ENCODE data around the gene POLD1. TPM values are rescaled to one million over a fixed set of nuclear protein-coding genes. Genes with fewer than 3 reads are reported as not detected.

Gene POLD1
- total RNA-seq, 1 donor from 2014 or later: 171 TPM

DNA sequence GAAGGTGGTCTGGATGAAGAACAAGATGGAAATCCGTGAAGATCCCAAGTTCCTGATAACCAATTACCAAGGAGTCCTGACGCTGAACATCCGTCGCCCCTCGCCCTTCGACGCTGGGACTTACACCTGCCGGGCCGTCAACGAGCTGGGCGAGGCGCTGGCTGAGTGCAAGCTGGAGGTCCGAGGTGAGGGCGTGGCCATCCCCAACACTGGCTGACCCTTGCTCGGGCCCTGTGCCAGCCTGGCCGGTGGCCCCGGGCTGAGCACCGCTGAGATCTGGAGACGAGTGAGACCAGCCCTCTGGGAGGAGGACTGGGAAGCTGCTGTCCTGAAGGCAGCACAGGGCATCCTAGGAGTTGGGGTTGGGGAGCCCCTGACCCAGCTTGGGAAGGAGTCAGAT is 80.2 kb downstream of the POLD1 start:
- Mint-ChIP-seq H3K9me3 (no peaks in the 10 kb centered on the region), H3K4me1 (ENCODE audit: low read depth) (peaks cover 8% of the 10 kb centered on the region), H3K4me3 (no peak overlapping the region), H3K36me3 (ENCODE audit: low read depth) (no peaks in the 10 kb centered on the region), H3K27ac (no peak overlapping the region), H3K27me3 (ENCODE audit: insufficient read depth) (peaks cover 2% of the 10 kb centered on the region)
- no peak for DNase-seq (ENCODE audit: low spot score)
- intact Hi-C loops (cut with micrococcal nuclease): loop anchor here (5.0 kb wide), 1 partner anchor 212 kb away; no protein-coding TSS in a partner anchor

- peaks cover 2% of the 10 kb centered on the region for H3K27me3 Mint-ChIP-seq (ENCODE audit: insufficient read depth)
- DNase-seq (ENCODE audit: low spot score): no peak
- H3K36me3 Mint-ChIP-seq (ENCODE audit: low read depth): no peaks in the 10 kb centered on the region
- H3K4me1 Mint-ChIP-seq (ENCODE audit: low read depth): peaks cover 8% of the 10 kb centered on the region
- no peak overlapping the region for H3K27ac Mint-ChIP-seq
- intact Hi-C loops (cut with micrococcal nuclease): loop anchor here (5.0 kb wide), 1 partner anchor 213 kb away; no protein-coding TSS in a partner anchor
- H3K4me3 Mint-ChIP-seq: no peak overlapping the region
- no peaks in the 10 kb centered on the region for H3K9me3 Mint-ChIP-seq
These were observed 80.9 kb downstream of the POLD1 start for GRCh38 chr19:50465000-50465399.

DNA sequence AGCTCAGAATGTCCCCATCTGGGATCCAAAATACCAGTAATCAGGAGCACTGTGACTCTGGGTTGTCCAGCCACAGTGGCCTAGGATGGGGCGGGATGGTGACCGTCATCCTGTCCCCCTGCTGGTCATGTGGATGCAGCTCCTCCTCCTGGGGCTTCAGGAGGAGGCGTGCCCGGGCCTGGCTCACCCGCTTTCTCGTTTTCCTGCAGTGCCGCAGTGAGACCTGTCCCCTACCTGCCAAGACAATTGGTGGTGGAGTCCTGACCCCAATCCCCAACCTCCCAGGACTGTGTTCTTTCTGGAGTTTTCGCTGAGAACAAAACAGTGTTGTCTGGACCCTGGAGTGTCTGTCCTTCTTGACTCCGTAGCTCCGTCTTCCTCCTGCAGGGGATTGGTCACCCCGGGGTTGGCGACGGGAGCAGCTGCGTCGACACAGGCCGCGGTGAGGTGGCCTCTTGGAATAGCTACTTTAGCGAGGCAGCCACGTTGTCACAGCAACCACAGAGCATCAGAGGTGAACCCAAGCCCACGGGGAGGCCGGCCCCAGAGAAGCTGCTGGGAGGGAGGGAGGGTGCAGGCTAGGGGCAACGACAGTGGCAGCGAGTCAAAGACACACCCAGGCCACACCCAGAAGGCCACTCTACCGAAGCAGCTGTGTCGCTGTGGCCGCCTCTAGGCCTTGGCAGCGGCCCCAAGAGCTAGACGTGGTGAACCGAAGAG is 82.0 kb downstream of the POLD1 start:
- Mint-ChIP-seq H3K4me1 (ENCODE audit: low read depth) (peaks cover 6% of the 10 kb centered on the region), H3K27ac (no peak overlapping the region), H3K4me3 (no peak overlapping the region), H3K36me3 (ENCODE audit: low read depth) (no peaks in the 10 kb centered on the region), H3K9me3 (no peaks in the 10 kb centered on the region), H3K27me3 (ENCODE audit: insufficient read depth) (peaks cover 2% of the 10 kb centered on the region)
- DNase-seq (ENCODE audit: low spot score): no peak
- intact Hi-C loops (cut with micrococcal nuclease): no loop called here

DNA sequence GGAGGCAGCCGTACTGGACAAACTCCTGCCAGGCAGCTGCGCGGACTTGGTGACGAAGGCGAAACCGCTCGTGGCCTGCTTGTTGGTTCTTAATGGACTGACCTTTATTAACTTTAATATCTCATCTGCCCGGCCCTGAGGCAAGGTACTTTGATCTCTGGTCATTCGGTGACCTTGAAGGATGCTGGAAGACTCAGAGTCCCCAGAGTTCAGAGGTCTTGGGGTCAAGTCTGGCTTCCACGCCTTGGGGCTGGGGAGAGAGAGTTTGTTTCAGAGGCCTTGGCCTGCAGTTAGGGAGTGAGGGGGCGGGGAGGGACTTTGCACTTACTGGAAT is 82.5 kb downstream of the POLD1 start:
- no peak for DNase-seq (ENCODE audit: low spot score)
- Mint-ChIP-seq H3K9me3 (no peaks in the 10 kb centered on the region), H3K36me3 (ENCODE audit: low read depth) (no peaks in the 10 kb centered on the region), H3K4me3 (no peak overlapping the region), H3K4me1 (ENCODE audit: low read depth) (peaks cover under 1% of the 10 kb centered on the region), H3K27ac (no peak overlapping the region), H3K27me3 (ENCODE audit: insufficient read depth) (peaks cover 2% of the 10 kb centered on the region)
- intact Hi-C loops (cut with micrococcal nuclease): no loop called here

GRCh38 chr19:50467566-50467965 is 83.4 kb downstream of the POLD1 start:
- intact Hi-C loops (cut with micrococcal nuclease): no loop called here
- no peaks in the 10 kb centered on the region for H3K4me1 Mint-ChIP-seq (ENCODE audit: low read depth)
- no peak for DNase-seq (ENCODE audit: low spot score)
- H3K27ac Mint-ChIP-seq: no peak overlapping the region
- H3K27me3 Mint-ChIP-seq (ENCODE audit: insufficient read depth): peaks cover 2% of the 10 kb centered on the region
- H3K36me3 Mint-ChIP-seq (ENCODE audit: low read depth): no peaks in the 10 kb centered on the region
- H3K9me3 Mint-ChIP-seq: no peaks in the 10 kb centered on the region
- no peak overlapping the region for H3K4me3 Mint-ChIP-seq

Other genes starting within 250 kb of the POLD1 start
- gene IZUMO2, start 221.1 kb upstream of the POLD1 start, total RNA-seq: not detected in 2 replicates
- not detected in 2 replicates for gene MYH14, start 180.7 kb upstream of the POLD1 start, total RNA-seq
- gene KCNC3, start 55.0 kb upstream of the POLD1 start, total RNA-seq: 23.7 and 24.0 TPM in 2 replicates
- 15.8 and 16.4 TPM in 2 replicates for gene NAPSA, start 18.7 kb upstream of the POLD1 start, total RNA-seq
- 84.3 and 84.8 TPM in 2 replicates for gene NR1H2, start 7.9 kb upstream of the POLD1 start, total RNA-seq
- 1.3 TPM in 2 replicates for gene SPIB, start 34.6 kb downstream of the POLD1 start, total RNA-seq
- gene MYBPC2, start 48.5 kb downstream of the POLD1 start, total RNA-seq: 0.22 and 0.47 TPM in 2 replicates
- gene EMC10, start 92.2 kb downstream of the POLD1 start, total RNA-seq: 90.0 and 95.4 TPM in 2 replicates
- gene GARIN5A, start 92.5 kb downstream of the POLD1 start, total RNA-seq: 0.39 and 0.88 TPM in 2 replicates
- 38.5 and 41.7 TPM in 2 replicates for gene JOSD2, start 126.8 kb downstream of the POLD1 start, total RNA-seq
- not detected in 2 replicates for gene ASPDH, start 129.6 kb downstream of the POLD1 start, total RNA-seq
- 0.05 and 0.15 TPM in 2 replicates for gene LRRC4B, start 184.1 kb downstream of the POLD1 start, total RNA-seq

All from activated T-helper 1 cell treated with anti-CD3 and anti-CD28 coated beads, Interleukin-12 subunit alpha, Interleukin-12 subunit beta, Interleukin-2, Interleukin-4 antibody, amounts not matched to agents 30 ng/mL and 10 ng/mL and 1 ng/mL, durations not matched to agents 14 hours and 24 hours and 36 hours (primary cell).